ENCODE data around the gene FZD7.

The FZD7 gene

DNA sequence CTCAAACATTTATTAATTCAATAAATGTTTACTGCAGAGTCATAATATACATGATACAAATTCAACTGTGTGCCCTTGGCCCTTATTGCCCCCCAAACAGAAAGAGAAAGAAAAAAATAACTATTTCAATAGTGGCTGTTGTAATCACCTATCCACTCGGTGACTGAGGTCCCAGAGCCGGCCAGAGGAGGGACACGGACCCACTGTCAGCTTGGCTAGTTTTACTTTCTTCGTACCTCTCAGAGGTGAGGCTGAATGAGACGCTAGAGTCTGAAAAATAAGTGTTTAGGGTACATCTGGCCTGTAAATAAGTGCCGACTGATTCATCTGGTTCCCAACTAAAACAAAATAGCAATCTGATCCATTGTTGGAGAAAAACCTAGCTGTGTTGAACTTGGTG is 31.3 kb upstream of the FZD7 start:
- TF ChIP-seq, protein P1, sequence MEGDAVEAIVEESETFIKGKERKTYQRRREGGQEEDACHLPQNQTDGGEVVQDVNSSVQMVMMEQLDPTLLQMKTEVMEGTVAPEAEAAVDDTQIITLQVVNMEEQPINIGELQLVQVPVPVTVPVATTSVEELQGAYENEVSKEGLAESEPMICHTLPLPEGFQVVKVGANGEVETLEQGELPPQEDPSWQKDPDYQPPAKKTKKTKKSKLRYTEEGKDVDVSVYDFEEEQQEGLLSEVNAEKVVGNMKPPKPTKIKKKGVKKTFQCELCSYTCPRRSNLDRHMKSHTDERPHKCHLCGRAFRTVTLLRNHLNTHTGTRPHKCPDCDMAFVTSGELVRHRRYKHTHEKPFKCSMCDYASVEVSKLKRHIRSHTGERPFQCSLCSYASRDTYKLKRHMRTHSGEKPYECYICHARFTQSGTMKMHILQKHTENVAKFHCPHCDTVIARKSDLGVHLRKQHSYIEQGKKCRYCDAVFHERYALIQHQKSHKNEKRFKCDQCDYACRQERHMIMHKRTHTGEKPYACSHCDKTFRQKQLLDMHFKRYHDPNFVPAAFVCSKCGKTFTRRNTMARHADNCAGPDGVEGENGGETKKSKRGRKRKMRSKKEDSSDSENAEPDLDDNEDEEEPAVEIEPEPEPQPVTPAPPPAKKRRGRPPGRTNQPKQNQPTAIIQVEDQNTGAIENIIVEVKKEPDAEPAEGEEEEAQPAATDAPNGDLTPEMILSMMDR (IDR thresholded peaks at IDR 0.05; ENCODE audit: insufficient read depth, low read depth, low read length, missing control alignments): no peak
- no peak for DNase-seq (ENCODE audit: low read depth)
- no peak overlapping the region for H3K4me3 ChIP-seq (ENCODE audit: low read depth, low read length)

DNA sequence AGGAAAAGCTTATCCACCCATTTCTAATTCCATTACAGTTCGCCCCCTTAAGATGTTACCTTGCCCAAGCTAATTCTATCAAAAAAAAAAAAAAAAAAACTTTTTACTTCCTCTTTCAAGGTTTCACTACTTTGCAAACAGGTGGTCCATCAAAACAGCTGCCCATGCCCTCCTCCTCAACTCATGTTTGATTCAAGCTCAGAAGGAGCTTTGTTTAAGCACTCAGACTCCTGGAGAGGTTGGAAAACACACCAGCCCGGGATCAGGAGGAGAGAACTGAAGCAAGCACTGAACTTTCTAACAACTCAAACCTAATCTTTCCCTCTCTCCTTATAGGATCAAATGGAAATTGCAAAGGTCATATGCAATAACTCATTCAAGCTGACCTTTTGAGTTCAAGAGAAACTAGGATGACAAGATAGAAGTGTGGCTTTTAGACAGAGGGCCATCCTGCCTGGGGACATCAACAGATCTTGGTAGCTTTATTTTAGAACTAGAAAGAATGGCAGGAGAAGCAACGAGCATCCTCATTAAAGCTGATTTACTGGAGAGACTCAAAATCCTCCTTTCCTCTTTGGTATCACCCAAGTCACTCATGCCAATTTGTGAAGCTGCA is 28.3 kb upstream of the FZD7 start:
- TF ChIP-seq, protein P1 (IDR thresholded peaks at IDR 0.05; ENCODE audit: insufficient read depth, low read depth, low read length, missing control alignments): no peak

DNA sequence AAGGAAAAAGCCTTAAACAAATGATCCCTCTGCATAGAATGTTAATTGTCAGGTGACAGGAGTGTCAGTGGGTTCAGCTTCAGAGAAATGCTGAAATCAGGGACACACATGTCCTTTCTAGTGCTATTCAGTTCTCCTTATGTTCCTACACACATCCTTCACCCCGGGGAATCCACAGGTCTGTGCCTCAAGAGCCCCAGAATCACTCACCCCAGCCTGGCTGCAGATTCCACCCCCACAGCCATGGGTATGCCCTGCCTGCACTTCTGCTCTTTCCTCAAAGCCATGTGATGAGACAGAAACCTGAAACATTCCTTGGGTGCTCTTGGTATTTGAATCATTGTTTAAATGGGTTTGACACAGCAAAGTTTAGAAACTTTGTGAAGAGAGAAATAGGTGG is 27.4 kb upstream of the FZD7 start:
- TF ChIP-seq, protein P1 (IDR thresholded peaks at IDR 0.05; ENCODE audit: insufficient read depth, low read depth, low read length, missing control alignments): no peak
- DNase-seq (ENCODE audit: low read depth): no peak
- no peak overlapping the region for H3K4me3 ChIP-seq (ENCODE audit: low read depth, low read length)

More for the DNA sequence above, 28.3 kb upstream of the FZD7 start:
- no peak overlapping the region for H3K4me3 ChIP-seq (ENCODE audit: low read depth, low read length)
- peak; percentile 58 for DNase-seq (ENCODE audit: low read depth)

DNA sequence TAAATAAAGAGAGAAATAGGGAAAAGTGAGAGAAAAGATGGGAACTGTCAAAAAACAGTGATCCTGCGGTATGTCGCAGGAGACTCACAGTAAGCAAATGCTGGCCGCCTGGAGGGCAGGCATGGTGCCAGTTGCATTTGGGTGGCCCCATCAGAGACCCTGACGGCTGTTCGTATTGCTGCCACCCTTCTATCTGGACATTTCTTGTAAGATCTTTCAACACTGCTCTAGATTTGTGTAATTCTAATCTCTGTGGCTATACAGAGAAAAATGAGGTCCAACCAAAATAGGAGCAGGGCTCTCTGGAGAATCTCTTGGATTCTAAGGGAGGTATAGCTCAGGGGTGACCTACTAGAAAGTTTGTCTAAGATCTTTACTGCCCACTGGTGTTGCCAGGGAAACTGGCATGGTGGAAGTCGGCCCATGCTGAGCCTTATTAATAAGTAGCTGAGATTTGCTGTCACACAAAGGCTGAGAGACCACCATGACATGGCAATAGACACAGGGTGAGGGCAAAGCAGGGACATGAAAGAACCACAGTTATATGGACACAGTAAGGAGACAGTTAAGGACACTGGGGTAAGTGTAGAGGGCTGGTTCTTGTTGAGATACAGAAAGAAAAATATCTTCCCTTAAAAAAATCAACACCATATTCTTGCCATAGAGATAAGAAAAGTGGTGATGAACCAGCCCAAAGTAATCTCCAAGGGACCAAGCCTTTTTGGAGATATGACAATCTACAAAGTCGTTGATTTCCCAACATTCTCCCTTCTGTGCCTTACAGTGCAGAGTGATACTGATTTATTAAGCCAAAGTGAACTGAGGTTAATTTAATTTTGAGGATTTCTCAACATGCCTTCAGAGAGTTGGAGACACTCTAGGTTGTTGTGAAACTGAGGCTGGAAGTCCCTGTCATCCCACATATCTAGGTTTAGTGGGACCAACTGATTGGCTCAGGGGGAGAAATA is 26.4 kb upstream of the FZD7 start:
- H3K4me3 ChIP-seq (ENCODE audit: low read depth, low read length): no peak overlapping the region
- DNase-seq (ENCODE audit: low read depth): peak; percentile 21
- TF ChIP-seq, protein P1 (IDR thresholded peaks at IDR 0.05; ENCODE audit: insufficient read depth, low read depth, low read length, missing control alignments): peak; percentile 13

DNA sequence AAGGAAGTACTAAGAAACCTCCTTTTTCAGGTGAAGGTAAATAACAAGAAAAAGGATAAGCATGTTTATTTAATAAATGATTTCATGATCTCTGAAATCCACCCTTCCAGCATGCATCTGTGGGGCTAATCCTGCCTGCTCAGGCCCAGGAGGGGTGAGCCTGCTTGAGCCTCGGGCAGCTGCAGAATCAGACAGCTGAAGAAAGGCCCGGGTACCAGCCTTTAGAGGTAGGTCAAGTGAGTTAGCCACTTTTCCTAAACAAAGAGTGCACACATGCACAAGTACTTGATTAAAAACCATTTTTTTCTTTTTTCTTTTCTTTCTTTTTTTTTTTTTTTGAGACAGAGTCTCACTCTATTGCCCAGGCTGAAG is 25.7 kb upstream of the FZD7 start:
- H3K4me3 ChIP-seq (ENCODE audit: low read depth, low read length): no peak overlapping the region
- TF ChIP-seq, protein P1 (IDR thresholded peaks at IDR 0.05; ENCODE audit: insufficient read depth, low read depth, low read length, missing control alignments): no peak
- no peak for DNase-seq (ENCODE audit: low read depth)

DNA sequence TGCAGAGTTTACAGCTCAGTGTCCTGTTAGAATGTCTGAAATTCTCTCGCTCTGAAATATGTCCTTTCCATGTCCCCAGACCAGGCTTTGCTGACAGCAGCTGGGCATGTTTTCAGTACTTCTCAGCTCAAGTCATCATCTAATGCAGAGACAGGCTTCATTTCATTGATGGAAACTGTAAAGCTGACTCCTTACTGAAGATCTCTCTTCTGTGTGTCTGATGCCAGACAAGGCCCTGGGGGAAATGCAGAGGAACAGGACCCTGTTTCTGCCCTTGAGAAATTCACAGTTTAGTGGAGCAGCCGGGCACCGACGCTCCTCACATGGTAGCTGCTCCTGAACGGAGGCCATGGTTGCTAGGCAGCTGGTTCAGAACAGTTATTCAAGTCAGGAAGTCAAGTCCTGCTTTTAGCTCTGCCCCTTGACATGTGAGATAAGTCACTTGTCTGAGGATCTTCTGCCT is 24.6 kb upstream of the FZD7 start:
- TF ChIP-seq, protein P1 (IDR thresholded peaks at IDR 0.05; ENCODE audit: insufficient read depth, low read depth, low read length, missing control alignments): no peak

More for the DNA sequence above, 24.6 kb upstream of the FZD7 start:
- DNase-seq (ENCODE audit: low read depth): no peak
- no peak overlapping the region for H3K4me3 ChIP-seq (ENCODE audit: low read depth, low read length)
